Calu3 (cell line): Measurements from ENCODE around the gene ZBED2. TPM values are rescaled to one million over a fixed set of nuclear protein-coding genes. Genes with fewer than 3 reads are reported as not detected.
A peak's percentile ranks its signal among the peaks of the same experiment; 100 is the strongest.

Experiments
- BruUV-seq: library from RNA; stranded (reverse); fragments of 400-500 nt; replicated peaks from 2 replicates; lab custom pipeline; 2021; lab: Mats Ljungman, UMichigan
- CTCF ChIA-PET: fragments of 300-600 bp; sonication (Branson Sonifier 250); formaldehyde crosslinking; loops from one replicate; lab custom pipeline; 2022; ENCODE audit warnings: antibody characterized with exemption; lab: Charles Lee
- DNase-seq: peaks from one replicate; pipeline ENCODE4 v3.0.0; 2022
- H3K27ac Mint-ChIP-seq: one replicate; pipeline ENCODE4 v1.8.0; 2022; ENCODE audit warnings: mixed read lengths; ENCODE audit not compliant: unreplicated experiment
- H3K27me3 Mint-ChIP-seq: one replicate; pipeline ENCODE4 v1.8.0; 2022; ENCODE audit warnings: mixed read lengths; ENCODE audit not compliant: unreplicated experiment
- H3K36me3 Mint-ChIP-seq: one replicate; pipeline ENCODE4 v1.8.0; 2022; ENCODE audit warnings: mild to moderate bottlenecking, moderate library complexity, mixed read lengths; ENCODE audit not compliant: insufficient read depth, unreplicated experiment
- H3K4me1 Mint-ChIP-seq: one replicate; pipeline ENCODE4 v1.8.0; 2022; ENCODE audit warnings: mild to moderate bottlenecking, low read depth, mixed read lengths; ENCODE audit not compliant: unreplicated experiment
- H3K4me3 Mint-ChIP-seq: one replicate; pipeline ENCODE4 v1.8.0; 2022; ENCODE audit warnings: mild to moderate bottlenecking, low read depth, moderate library complexity, mixed read lengths; ENCODE audit not compliant: unreplicated experiment
- H3K9me3 Mint-ChIP-seq: one replicate; pipeline ENCODE4 v1.8.0; 2022; ENCODE audit warnings: low read depth, mixed read lengths; ENCODE audit not compliant: unreplicated experiment
- intact Hi-C: fragments of 100-400 bp; cut with micrococcal nuclease; formaldehyde crosslinking; loops from one replicate; pipeline ENCODE4 v1.10.0; 2022; ENCODE audit not compliant: unreplicated experiment
- total RNA-seq: library from RNA; stranded (reverse); gene quantifications from 2 replicates; pipeline ENCODE4 v1.2.3, GENCODE V29; 2022
- TF ChIP-seq, protein P1 (sequence below): fragments of 200-600 bp; IDR thresholded peaks from one replicate; pipeline ENCODE4 v1.8.0; 2022; ENCODE audit warnings: antibody characterized with exemption; ENCODE audit not compliant: unreplicated experiment

Gene ZBED2
- total RNA-seq, 1 experiment from 2014 or later = 0.24 TPM

DNA sequence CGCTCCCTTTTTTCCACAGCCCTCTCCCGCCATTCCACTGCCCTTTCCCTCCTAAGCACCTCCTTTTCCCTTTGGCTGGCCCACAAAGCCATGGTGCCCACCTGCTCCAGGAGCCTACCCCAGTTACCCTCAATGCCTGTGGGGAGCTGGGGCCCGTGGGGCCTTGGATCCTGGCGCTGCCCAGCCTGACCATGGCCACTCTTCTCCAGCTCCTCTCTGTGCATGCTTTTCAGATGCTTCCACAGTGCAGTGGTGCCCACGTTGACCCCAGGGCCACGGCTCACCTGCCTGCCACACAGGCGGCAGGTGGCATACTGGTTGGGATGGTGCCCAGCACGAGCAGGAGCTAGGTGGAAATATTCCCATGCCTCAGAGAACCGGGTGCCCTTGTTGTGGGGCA lies 1.5 kb downstream of the ZBED2 start:
- TF ChIP-seq, protein P1, sequence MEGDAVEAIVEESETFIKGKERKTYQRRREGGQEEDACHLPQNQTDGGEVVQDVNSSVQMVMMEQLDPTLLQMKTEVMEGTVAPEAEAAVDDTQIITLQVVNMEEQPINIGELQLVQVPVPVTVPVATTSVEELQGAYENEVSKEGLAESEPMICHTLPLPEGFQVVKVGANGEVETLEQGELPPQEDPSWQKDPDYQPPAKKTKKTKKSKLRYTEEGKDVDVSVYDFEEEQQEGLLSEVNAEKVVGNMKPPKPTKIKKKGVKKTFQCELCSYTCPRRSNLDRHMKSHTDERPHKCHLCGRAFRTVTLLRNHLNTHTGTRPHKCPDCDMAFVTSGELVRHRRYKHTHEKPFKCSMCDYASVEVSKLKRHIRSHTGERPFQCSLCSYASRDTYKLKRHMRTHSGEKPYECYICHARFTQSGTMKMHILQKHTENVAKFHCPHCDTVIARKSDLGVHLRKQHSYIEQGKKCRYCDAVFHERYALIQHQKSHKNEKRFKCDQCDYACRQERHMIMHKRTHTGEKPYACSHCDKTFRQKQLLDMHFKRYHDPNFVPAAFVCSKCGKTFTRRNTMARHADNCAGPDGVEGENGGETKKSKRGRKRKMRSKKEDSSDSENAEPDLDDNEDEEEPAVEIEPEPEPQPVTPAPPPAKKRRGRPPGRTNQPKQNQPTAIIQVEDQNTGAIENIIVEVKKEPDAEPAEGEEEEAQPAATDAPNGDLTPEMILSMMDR = no peak
- no peak for DNase-seq
- BruUV-seq = no TSS peak
- intact Hi-C loops = no loop called here
- Mint-ChIP-seq H3K9me3 (no peaks in the 10 kb centered on the region), H3K36me3 (peaks cover 6% of the 10 kb centered on the region), H3K27ac (peak overlapping the region; percentile 11), H3K4me1 (peaks cover 60% of the 10 kb centered on the region), H3K4me3 (no peak overlapping the region), H3K27me3 (no peaks in the 10 kb centered on the region)
- CTCF ChIA-PET = no interaction called here

DNA sequence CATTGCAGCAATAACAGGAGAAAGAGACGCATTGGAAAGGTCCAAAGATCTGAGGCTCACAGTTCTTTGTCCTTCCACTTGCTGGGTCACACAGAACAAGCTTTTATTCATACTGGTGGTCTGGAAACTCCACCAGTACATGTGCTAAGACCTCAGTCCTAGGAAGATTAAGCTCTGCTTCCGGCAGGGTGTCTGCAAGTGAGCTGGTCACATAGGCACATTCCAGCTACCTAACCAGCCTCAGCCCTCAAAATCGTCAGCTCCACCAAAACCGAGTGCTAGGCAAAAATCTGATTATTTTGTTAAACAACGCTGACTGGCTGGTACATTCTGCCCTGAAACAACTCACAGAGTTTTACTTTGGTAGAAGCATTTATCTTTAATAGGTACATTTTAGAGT lies 2.2 kb downstream of the ZBED2 start:
- TF ChIP-seq, protein P1 = no peak
- H3K36me3 Mint-ChIP-seq = peaks cover 6% of the 10 kb centered on the region
- no peak overlapping the region for H3K4me3 Mint-ChIP-seq
- no peaks in the 10 kb centered on the region for H3K27me3 Mint-ChIP-seq
- H3K27ac Mint-ChIP-seq = no peak overlapping the region
- intact Hi-C loops = no loop called here
- peaks cover 67% of the 10 kb centered on the region for H3K4me1 Mint-ChIP-seq
- CTCF ChIA-PET = no interaction called here
- no TSS peak for BruUV-seq
- no peaks in the 10 kb centered on the region for H3K9me3 Mint-ChIP-seq
- DNase-seq = no peak

DNA sequence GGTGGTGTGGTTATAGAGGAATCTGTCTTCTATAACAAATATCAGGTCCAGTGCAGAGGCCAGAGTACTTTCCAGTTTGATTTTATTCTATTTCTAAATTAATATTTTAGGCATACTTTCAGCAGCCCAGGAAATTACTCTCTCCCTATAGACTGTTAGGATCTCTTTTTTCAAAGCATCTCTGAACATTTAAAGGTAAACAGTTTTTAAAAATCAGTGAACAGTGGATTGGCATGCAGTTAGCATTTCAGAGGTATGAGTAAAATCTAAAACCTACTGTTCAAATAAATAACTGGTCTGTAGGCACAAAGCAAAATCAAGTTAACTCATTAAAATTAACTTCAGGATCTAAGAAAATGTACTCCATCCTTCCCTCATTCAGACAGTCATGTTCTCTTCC lies 3.0 kb downstream of the ZBED2 start:
- DNase-seq = no peak
- peaks cover 6% of the 10 kb centered on the region for H3K36me3 Mint-ChIP-seq
- TF ChIP-seq, protein P1 = no peak
- H3K27ac Mint-ChIP-seq = no peak overlapping the region
- intact Hi-C loops = no loop called here
- H3K9me3 Mint-ChIP-seq = no peaks in the 10 kb centered on the region
- H3K27me3 Mint-ChIP-seq = no peaks in the 10 kb centered on the region
- H3K4me3 Mint-ChIP-seq = no peak overlapping the region
- CTCF ChIA-PET = interaction anchor here (2.7 kb wide), 1 partner anchor 10 kb away, joined by 5 read pairs; no protein-coding TSS in a partner anchor
- no TSS peak for BruUV-seq
- peaks cover 69% of the 10 kb centered on the region for H3K4me1 Mint-ChIP-seq

DNA sequence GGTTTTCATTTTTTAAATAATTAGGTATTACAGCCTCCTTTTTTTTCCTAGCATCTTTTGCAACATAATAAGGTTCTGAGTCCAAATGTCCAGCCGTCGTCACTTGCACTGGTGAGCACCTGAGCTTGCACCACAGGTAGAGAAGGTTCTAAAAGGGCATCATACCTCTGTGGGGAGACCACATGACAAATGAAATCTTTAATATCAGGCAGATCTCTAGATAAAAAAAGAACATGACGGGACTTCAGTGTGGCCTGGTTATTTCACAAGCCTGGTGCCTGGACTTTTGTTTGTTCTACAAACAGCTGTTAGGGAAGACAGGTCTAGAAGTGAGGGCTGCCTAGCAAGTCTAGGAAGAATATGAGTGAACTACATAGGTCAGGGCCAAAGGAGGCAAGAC lies 3.6 kb downstream of the ZBED2 start:
- CTCF ChIA-PET = interaction anchor here (0.7 to 2.7 kb wide), 3 partner anchors 11 to 362 kb away, joined by 5 to 6 read pairs (median 5); no protein-coding TSS in a partner anchor
- intact Hi-C loops = no loop called here
- no peak for DNase-seq
- no TSS peak for BruUV-seq
- Mint-ChIP-seq H3K27me3 (no peaks in the 10 kb centered on the region), H3K9me3 (no peaks in the 10 kb centered on the region), H3K27ac (no peak overlapping the region), H3K4me1 (peaks cover 75% of the 10 kb centered on the region), H3K4me3 (no peak overlapping the region), H3K36me3 (peaks cover 6% of the 10 kb centered on the region)
- TF ChIP-seq, protein P1 = no peak
